ENCODE measurements around the gene SCYGR6. TPM values are rescaled to one million over a fixed set of nuclear protein-coding genes. Genes with fewer than 3 reads are reported as not detected.

The SCYGR6 gene
- polyA plus RNA-seq, 1 donor: not detected

DNA sequence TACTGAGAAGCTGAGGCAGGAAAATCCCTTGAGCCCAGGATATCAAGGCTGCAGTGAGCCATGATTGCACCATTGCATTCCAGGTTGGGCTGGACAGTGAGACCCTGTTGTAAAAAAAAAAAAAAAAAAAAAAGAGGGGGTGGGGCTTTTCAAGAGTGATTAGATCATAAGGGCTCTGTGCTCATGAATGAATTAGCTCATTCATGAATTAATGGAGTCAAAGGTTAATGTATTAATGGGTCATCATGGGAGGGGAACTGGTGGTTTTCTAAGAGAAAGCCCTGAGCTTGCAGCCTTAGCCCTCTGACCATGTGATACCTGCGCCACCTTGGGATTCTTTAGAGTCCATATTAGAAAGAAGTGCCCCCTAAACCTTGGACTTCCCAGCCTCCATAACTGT is 11.3 kb downstream of the SCYGR6 start:
- DNase-seq (ENCODE audit: low read depth): no peak

DNA sequence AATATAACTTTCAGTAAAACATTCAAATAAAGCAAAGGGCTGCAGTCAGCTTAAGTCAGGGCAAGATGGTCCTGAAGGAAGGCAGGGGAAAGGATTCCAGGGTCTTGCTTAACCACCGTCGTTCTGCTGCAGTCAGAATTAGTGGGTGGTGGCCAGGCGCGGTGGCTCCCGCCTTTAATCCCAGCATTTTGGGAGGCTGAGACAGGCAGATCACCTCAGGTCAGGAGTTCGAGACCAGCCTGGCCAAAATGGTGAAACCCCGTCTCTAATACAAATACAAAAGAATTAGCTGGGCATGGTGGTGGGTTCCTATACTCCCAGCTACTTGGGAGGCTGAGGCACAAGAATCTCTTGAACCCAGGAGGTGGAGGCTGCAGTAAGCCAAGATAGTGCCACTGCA is 13.6 kb downstream of the SCYGR6 start:
- DNase-seq (ENCODE audit: low read depth): no peak

DNA sequence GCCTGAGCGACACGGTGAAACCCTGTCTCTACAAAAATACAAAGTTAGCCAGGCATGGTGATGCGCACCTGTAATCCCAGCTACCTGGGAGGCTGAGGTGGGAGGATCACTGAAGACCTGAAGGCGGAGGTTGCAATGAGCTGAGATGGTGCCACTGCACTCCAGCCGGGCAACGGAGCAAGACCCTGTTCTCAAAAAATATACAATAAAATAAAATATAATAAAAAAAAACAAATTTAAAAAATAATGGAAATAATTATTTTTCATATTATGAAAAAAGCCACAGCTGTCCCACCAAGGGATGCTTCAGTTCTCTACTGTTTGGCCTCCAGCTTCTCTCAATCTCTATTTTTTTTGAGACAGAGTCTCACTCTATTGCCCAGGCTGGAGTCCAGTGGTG is 17.2 kb downstream of the SCYGR6 start:
- DNase-seq (ENCODE audit: low read depth): no peak

DNA sequence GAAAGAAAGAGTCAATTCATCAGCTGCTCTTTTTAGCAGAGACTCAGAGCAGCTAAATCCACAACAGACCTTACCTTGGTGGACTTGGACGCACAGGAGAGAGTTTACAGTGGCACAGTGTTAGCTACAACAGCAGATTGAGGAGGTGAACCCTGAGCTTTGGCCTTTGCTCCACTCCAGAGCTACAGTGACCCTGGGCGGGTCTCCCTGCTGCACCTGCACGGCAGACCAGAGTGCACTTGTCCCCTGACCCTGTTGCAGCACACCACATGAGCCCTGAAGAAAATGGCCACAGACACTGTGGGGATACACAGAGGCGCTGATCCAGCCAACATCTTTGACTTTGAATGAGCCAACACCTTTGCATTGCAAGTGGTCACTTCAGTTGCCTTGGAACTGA is 17.7 kb downstream of the SCYGR6 start:
- DNase-seq (ENCODE audit: low read depth): no peak

DNA sequence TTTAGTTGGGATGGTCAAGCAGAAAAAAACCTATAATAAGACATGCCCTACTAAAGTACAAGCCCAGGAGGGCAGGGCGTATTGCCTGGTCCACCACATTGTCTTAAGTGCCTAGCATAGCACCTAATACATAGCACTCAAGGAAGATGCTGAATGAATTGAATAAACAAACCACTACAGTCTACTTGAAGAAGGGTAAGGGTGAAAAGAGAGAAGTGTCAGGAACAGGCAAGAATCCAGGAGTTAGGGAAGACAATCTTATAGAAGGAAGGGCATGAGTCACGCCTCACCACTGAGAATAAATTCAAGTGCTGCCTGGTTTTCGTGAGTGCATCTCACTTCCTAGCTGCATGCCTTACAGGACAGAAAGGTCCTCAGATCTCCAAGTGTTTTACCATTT is 20.6 kb downstream of the SCYGR6 start:
- DNase-seq (ENCODE audit: low read depth): no peak

- no peak for DNase-seq (ENCODE audit: low read depth)
Measured at GRCh38 chr2:227703280-227703732, 21.3 kb downstream of the SCYGR6 start.

DNA sequence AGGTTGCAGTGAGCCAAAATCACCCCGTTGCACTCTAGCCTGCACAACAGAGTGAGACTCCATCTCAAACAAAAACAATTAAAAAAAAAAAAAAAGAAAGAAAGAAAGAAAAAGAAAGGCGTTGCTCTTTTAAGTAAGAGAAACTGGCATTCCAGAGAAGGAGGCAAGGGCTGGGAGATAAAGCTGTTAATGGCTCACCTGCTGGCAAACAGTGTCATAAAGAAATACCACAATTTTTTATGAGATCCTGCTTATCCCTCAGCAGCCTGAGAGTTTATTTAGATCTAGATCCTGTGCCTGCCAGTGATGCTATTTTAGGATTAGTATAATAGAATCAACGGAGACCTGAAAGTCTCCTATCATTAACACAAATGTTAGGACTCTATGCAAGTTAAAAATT is 23.0 kb downstream of the SCYGR6 start:
- DNase-seq (ENCODE audit: low read depth): no peak

- DNase-seq (ENCODE audit: low read depth): no peak
Measured at GRCh38 chr2:227696990-227697679, 27.4 kb downstream of the SCYGR6 start.

DNA sequence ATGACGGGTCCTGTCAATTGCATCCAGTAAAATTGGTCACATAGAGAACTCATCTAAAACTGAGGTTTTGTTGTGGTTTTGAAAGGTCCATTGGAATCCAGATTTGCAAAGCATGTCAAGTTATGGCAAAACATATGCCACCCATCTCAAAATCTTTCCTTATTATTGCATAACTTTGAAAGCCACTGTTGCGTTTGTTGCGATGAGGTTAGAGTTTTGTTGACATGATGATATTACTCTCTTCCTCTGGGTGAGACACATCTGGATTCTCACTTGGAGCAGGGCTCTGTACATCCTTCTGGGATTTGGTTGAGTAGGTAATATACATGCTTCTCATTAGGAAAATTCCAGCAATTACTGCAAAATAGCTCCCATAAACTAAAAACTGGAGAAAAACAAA is 37.4 kb downstream of the SCYGR6 start:
- DNase-seq (ENCODE audit: low read depth): no peak

DNA sequence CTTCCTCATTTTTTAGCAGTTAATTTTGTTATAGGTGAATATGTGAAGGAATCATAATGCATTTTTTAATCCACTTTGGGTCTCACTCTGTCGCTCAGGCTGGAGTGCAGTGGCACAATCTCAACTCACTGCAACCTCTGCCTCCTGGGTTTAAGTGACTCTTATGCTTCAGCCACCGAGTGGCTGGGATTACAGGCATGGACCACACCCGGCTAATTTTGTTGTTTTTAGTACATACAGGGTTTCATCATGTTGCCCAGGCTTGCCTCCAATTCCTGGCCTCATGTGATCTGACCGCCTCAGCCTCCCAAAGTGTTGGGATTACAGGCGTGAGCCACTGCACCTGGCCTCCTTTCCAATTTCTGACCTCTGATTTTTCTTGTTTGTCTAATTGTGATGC is 40.3 kb downstream of the SCYGR6 start:
- DNase-seq (ENCODE audit: low read depth): no peak

DNA sequence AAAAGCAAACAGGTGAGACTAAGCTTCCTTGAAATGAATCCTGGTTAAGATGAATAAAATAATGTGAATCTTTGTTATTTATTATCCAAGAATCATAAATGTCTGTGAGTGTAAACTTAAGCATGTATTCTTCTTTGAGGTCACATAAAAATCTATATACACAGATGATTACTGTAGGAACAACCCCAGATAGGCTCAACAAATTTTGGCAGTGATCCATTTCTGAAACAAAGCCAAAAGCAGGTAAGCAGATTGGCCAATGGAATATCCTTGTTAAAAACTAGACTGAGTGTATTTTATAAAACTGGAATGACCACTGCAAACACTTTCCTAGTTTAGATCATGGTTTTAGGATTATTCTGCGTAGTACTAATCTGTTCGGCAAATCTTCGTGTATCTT is 46.6 kb downstream of the SCYGR6 start:
- no peak for DNase-seq (ENCODE audit: low read depth)

- no peak for DNase-seq (ENCODE audit: low read depth)
Measured at GRCh38 chr2:227674485-227674884, 50.1 kb downstream of the SCYGR6 start.

Other genes with a start within 250 kb of the SCYGR6 start
- gene SCYGR2, start 125.9 kb downstream of the SCYGR6 start, polyA plus RNA-seq (ENCODE audit: insufficient read length): not detected
- not detected for gene SCYGR3, start 109.9 kb downstream of the SCYGR6 start, polyA plus RNA-seq (ENCODE audit: insufficient read length)
- not detected for gene SCYGR4, start 107.3 kb downstream of the SCYGR6 start, polyA plus RNA-seq (ENCODE audit: insufficient read length)
- not detected for gene SCYGR5, start 58.0 kb downstream of the SCYGR6 start, polyA plus RNA-seq (ENCODE audit: insufficient read length)
- 0.56 TPM for gene SLC19A3, start 6.7 kb downstream of the SCYGR6 start, polyA plus RNA-seq (ENCODE audit: insufficient read length)
- gene SCYGR7, start 3.6 kb upstream of the SCYGR6 start, polyA plus RNA-seq (ENCODE audit: insufficient read length): not detected
- gene SCYGR8, start 21.1 kb upstream of the SCYGR6 start, polyA plus RNA-seq (ENCODE audit: insufficient read length): not detected
- gene CCL20, start 89.1 kb upstream of the SCYGR6 start, polyA plus RNA-seq (ENCODE audit: insufficient read length): 0.49 TPM
- 0.08 TPM for gene DAW1, start 146.9 kb upstream of the SCYGR6 start, polyA plus RNA-seq (ENCODE audit: insufficient read length)